Effector memory CD4-positive, alpha-beta T cell (primary cell): ENCODE results near the gene PCK2.

Source experiments
- DNase-seq, 3 donors: peaks; one replicate each; pipeline ENCODE4 v3.0.0-alpha.2; 2020
- H3K27ac ChIP-seq: 2 replicates; pipeline ENCODE4 v1.7.0; 2013; ENCODE audit warnings: mild to moderate bottlenecking, low read length, moderate library complexity; ENCODE audit not compliant: insufficient read depth, poor library complexity, severe bottlenecking
- H3K27me3 ChIP-seq: replicated peaks from 2 replicates; pipeline ENCODE4 v1.7.0; 2013; ENCODE audit warnings: mild to moderate bottlenecking, low read length; ENCODE audit not compliant: insufficient read depth, control insufficient read depth, poor library complexity, severe bottlenecking
- H3K36me3 ChIP-seq: 2 replicates; pipeline ENCODE4 v1.7.0; 2013; ENCODE audit warnings: mild to moderate bottlenecking, low read length, moderate library complexity; ENCODE audit not compliant: control insufficient read depth, insufficient read depth
- H3K4me1 ChIP-seq: 2 replicates; pipeline ENCODE4 v1.7.0; 2013; ENCODE audit warnings: low read length, mild to moderate bottlenecking; ENCODE audit not compliant: control insufficient read depth, insufficient read depth, poor library complexity, severe bottlenecking
- H3K4me3 ChIP-seq: 2 replicates; pipeline ENCODE4 v1.7.0; 2013; ENCODE audit warnings: low read length, low read depth, mild to moderate bottlenecking; ENCODE audit not compliant: insufficient read depth, poor library complexity, severe bottlenecking
- H3K9me3 ChIP-seq: 2 replicates; pipeline ENCODE4 v1.7.0; 2013; ENCODE audit warnings: mild to moderate bottlenecking, low read length, moderate library complexity; ENCODE audit not compliant: control insufficient read depth

PCK2 gene

GRCh38 chr14:24145219-24145618 is 51.1 kb downstream of the PCK2 start:
- no peaks in the 10 kb centered on the region for H3K9me3 ChIP-seq
- H3K27me3 ChIP-seq: no peaks in the 10 kb centered on the region
- no peak for DNase-seq
- peaks cover 26% of the 10 kb centered on the region for H3K36me3 ChIP-seq
- peak overlapping the region; percentile 93 for H3K27ac ChIP-seq
- peaks cover 38% of the 10 kb centered on the region for H3K4me1 ChIP-seq
- H3K4me3 ChIP-seq: no peak overlapping the region

DNA sequence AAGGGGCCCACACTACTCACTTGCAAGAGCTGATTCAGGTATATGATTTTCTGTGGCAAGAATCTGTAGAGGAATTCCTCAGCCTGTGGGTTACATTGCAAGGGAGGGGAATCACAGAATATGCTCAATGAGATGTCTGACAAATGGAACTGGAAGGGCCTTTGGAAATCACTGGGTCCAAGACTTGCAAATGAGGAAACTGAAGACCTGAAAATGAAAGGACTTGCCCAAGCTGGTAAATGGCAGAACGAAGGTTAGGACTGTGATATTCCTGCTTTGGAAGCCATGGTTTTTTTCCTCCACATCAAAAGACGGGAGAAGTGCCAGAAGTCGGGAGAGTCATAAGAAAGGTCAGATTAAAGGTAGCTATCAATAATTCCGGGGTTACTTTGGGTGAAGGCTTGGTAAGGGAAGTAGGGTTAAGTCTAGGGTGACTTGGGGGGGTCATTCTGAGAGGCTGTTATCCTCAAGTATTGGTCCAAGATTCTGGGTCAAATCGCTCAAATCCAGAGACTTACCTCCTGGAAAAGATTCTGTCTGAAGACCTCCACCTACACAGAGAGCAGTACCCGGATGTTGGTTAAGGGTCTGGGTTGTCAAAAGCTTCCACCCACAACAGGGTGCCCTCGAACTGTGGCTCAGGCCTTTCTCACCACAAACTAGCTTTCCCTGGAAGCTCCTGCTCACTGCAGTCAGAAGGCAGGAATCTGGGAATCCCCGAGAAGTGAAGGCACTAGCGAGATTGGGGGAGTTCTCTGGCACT is 51.8 kb downstream of the PCK2 start:
- H3K27ac ChIP-seq: peak overlapping the region; percentile 93
- H3K4me1 ChIP-seq: peaks cover 33% of the 10 kb centered on the region
- DNase-seq: no peak
- H3K9me3 ChIP-seq: no peaks in the 10 kb centered on the region
- peak overlapping the region; percentile 93 for H3K4me3 ChIP-seq
- peaks cover 32% of the 10 kb centered on the region for H3K36me3 ChIP-seq
- H3K27me3 ChIP-seq: no peaks in the 10 kb centered on the region

- H3K9me3 ChIP-seq: no peaks in the 10 kb centered on the region
- peak; percentile 83 to 85 (median 84) for DNase-seq
- H3K4me1 ChIP-seq: peaks cover 33% of the 10 kb centered on the region
- H3K36me3 ChIP-seq: peaks cover 38% of the 10 kb centered on the region
- peak within 1 kb of the TSS; percentile 93 for H3K27ac ChIP-seq
- H3K27me3 ChIP-seq: no peaks in the 10 kb centered on the region
- H3K4me3 ChIP-seq: peak within 1 kb of the TSS; percentile 93
These were observed 52.4 kb downstream of the PCK2 start, which contains the start of gene PSME2 for GRCh38 chr14:24146453-24146977. TSS of gene PSME2 (minus strand) at chr14:24146610. CDS start at chr14:24146581, 29 bp downstream.

DNA sequence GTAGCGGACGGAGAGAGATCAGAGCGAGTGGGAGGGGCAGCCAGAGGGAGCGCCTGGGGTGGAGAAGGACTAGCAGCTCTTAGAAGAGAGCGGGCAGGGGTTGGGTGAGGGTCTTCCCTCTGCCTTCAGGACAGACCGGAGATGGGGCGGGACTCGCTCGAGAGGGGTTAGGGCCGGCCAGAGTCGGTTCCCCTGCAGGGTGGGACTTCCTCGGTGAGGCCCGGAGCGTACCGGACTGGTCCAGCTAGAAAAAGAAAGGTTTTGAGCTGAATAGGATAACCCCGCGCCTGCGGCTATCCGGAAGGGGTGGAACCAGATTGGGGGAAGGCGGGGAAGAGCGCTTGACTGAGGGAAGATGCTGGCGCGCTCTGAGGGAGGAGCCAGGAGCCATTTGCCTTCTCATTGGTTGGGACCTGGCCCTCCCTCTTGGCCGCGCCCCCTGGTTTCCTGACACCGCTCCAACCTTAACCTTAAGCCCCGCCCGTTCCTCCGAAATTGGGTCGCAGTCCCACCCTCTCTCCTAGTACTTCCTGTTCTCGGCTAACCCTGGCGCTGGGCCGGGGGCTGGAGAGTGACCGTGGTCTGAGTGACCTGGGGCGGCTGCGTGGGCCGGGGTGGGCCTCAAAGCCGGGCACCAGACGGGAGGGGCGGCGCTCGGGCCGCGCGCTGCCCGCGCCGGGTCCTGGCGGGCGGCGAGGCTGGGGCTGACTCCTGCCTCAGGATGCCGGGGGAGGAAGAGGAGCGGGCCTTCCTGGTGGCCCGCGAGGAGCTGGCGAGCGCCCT is 53.1 kb downstream of the PCK2 start, which contains the start of gene RNF31:
Gene RNF31, plus strand, starts transcription at position 521 of the 783 bp plus-strand sequence. Its CDS starts 201 bp downstream, at position 722.
- Histone ChIP-seq H3K36me3 (peaks cover 45% of the 10 kb centered on the region), H3K4me1 (peaks cover 28% of the 10 kb centered on the region)

DNA sequence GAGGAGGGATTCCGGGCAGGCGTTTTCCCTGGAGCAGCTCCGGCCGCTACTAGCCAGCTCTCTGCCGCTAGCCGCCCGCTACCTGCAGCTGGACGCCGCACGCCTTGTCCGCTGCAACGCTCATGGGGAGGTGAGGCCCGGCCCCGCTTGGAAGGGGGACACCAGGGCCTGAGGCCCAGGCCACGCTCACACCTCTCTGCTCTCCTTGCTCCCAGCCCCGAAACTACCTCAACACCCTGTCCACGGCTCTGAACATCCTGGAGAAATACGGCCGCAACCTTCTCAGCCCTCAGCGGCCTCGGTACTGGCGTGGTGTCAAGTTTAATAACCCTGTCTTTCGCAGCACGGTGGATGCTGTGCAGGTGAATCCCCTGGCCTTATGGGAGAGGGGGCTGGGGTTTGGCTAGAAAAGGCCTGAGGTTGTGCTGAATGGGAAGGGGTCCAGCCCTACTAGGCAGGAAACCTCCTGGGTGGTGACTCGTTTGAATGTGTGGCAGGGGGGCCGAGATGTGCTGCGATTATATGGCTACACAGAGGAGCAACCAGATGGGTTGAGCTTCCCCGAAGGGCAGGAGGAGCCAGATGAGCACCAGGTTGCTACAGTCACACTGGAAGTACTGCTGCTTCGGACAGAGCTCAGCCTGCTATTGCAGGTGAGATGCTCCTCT is 53.8 kb downstream of the PCK2 start:
- peaks cover 27% of the 10 kb centered on the region for H3K4me1 ChIP-seq

More for the DNA sequence above, 53.1 kb downstream of the PCK2 start, which contains the start of gene RNF31:
- Histone ChIP-seq H3K4me3 (peak within 1 kb of the TSS; percentile 93), H3K9me3 (no peaks in the 10 kb centered on the region), H3K27me3 (no peaks in the 10 kb centered on the region), H3K27ac (peak within 1 kb of the TSS; percentile 93)
- peak; percentile 92 to 96 (median 94) for DNase-seq

GRCh38 chr14:24149302-24149969 is 55.3 kb downstream of the PCK2 start:
- Histone ChIP-seq H3K4me3 (no peak overlapping the region), H3K9me3 (no peaks in the 10 kb centered on the region), H3K36me3 (peaks cover 47% of the 10 kb centered on the region), H3K27ac (no peak overlapping the region), H3K27me3 (no peaks in the 10 kb centered on the region), H3K4me1 (peaks cover 27% of the 10 kb centered on the region)
- DNase-seq: no peak

More for the DNA sequence above, 53.8 kb downstream of the PCK2 start:
- Histone ChIP-seq H3K9me3 (no peaks in the 10 kb centered on the region), H3K36me3 (peaks cover 51% of the 10 kb centered on the region), H3K27me3 (no peaks in the 10 kb centered on the region), H3K27ac (peak overlapping the region; percentile 93), H3K4me3 (peak overlapping the region; percentile 93)
- DNase-seq: peak in 1 of 3 donors; percentile 23

DNA sequence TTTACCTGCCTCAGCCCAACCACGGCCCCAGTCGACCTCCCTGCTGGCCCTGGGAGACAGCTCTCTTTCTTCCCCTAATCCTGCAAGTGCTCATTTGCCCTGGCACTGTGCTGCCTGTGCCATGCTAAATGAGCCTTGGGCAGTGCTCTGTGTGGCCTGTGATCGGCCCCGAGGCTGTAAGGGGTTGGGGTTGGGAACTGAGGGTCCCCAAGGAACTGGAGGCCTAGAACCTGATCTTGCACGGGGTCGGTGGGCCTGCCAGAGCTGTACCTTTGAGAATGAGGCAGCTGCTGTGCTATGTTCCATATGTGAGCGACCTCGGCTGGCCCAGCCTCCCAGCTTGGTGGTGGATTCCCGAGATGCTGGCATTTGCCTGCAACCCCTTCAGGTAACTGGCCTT is 56.0 kb downstream of the PCK2 start:
- DNase-seq: no peak
- Histone ChIP-seq H3K36me3 (peaks cover 53% of the 10 kb centered on the region), H3K27me3 (no peaks in the 10 kb centered on the region), H3K9me3 (no peaks in the 10 kb centered on the region), H3K4me3 (no peak overlapping the region), H3K4me1 (peaks cover 27% of the 10 kb centered on the region), H3K27ac (no peak overlapping the region)

- Histone ChIP-seq H3K36me3 (peaks cover 58% of the 10 kb centered on the region), H3K4me1 (peaks cover 22% of the 10 kb centered on the region), H3K9me3 (no peaks in the 10 kb centered on the region), H3K27me3 (no peaks in the 10 kb centered on the region), H3K4me3 (no peak overlapping the region), H3K27ac (no peak overlapping the region)
- no peak for DNase-seq
These were observed 56.5 kb downstream of the PCK2 start for GRCh38 chr14:24150567-24150966.

DNA sequence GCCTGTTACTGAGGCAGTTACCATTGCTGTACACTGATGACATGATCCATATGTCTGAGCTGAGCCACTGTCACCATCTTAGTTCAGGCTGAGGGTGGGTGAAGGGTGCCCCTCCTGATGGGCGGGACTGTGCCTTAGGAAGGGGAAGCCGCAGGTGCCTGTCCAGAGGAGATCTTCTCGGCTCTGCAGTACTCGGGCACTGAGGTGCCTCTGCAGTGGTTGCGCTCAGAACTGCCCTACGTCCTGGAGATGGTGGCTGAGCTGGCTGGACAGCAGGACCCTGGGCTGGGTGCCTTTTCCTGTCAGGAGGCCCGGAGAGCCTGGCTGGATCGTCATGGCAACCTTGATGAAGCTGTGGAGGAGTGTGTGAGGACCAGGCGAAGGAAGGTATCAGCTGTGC is 56.9 kb downstream of the PCK2 start:
- H3K27me3 ChIP-seq: no peaks in the 10 kb centered on the region
- no peak for DNase-seq
- peaks cover 63% of the 10 kb centered on the region for H3K36me3 ChIP-seq

More for the DNA sequence above, 56.9 kb downstream of the PCK2 start:
- no peak overlapping the region for H3K4me3 ChIP-seq
- H3K27ac ChIP-seq: no peak overlapping the region
- no peaks in the 10 kb centered on the region for H3K9me3 ChIP-seq
- H3K4me1 ChIP-seq: peaks cover 17% of the 10 kb centered on the region
